Fibroblast of the aortic adventitia (primary cell): ENCODE results near the gene PLD5. TPM values are rescaled to one million over a fixed set of nuclear protein-coding genes. Genes with fewer than 3 reads are reported as not detected.

Experiments
- DNase-seq: peaks from one replicate; pipeline ENCODE4 v3.0.0-alpha.2; 2010; ENCODE audit warnings: low read depth
- H3K4me3 ChIP-seq: 2 replicates; pipeline ENCODE4 v1.5.1; 2011; ENCODE audit warnings: low read depth, mild to moderate bottlenecking, control low read depth, low read length, moderate library complexity
- CTCF ChIP-seq: IDR thresholded peaks from 2 replicates; pipeline ENCODE4 v1.5.1; 2011; ENCODE audit warnings: mild to moderate bottlenecking, low read length, control low read depth, inconsistent platforms; ENCODE audit not compliant: insufficient read depth
- total RNA-seq: library from RNA; depleted of rRNA; stranded (reverse); fragments of >200 nt; gene quantifications from 2 replicates; pipeline ENCODE4 v1.2.3, GENCODE V29; 2012; ENCODE audit warnings: low replicate concordance

The PLD5 gene
- total RNA-seq, 1 donor = under 0.01 TPM

- H3K4me3 ChIP-seq = no peak overlapping the region
- no peak for TF ChIP-seq CTCF
- no peak for DNase-seq
These were observed 10.3 kb upstream of the PLD5 start for GRCh38 chr1:242534753-242535152.

- H3K4me3 ChIP-seq = no peak overlapping the region
- no peak for DNase-seq
- no peak for TF ChIP-seq CTCF
These were observed 6.3 kb upstream of the PLD5 start for GRCh38 chr1:242530761-242531160.

GRCh38 chr1:242525769-242526168 is 1.3 kb upstream of the PLD5 start:
- H3K4me3 ChIP-seq = no peak overlapping the region
- TF ChIP-seq CTCF = no peak
- DNase-seq = no peak

GRCh38 chr1:242525360-242525722 is 844 bp upstream of the PLD5 start:
- no peak overlapping the region for H3K4me3 ChIP-seq
- TF ChIP-seq CTCF = no peak

GRCh38 chr1:242523719-242524570 is 552 bp downstream of the PLD5 start:
- H3K4me3 ChIP-seq = peak overlapping the region; percentile 28
- TF ChIP-seq CTCF = no peak
- DNase-seq = no peak

More at GRCh38 chr1:242525360-242525722, 844 bp upstream of the PLD5 start:
- DNase-seq = no peak

GRCh38 chr1:242522996-242523718 is 1.3 kb downstream of the PLD5 start:
- H3K4me3 ChIP-seq = no peak overlapping the region
- no peak for TF ChIP-seq CTCF
- no peak for DNase-seq
